ENCODE results near the gene ADAM12. TPM values are rescaled to one million over a fixed set of nuclear protein-coding genes. Genes with fewer than 3 reads are reported as not detected.

ADAM12 gene
- total RNA-seq, 1 donor from 2014 or later = 5.8 TPM

- DNase-seq (ENCODE audit: low spot score) (no peak), ATAC-seq (no peak)
- intact Hi-C loops (cut with DNase I) = no loop called here
Measured at GRCh38 chr10:126283307-126283706, 105.0 kb downstream of the ADAM12 start.

- no peak for DNase-seq (ENCODE audit: low spot score)
- ATAC-seq = no peak
- intact Hi-C loops (cut with DNase I) = no loop called here
Measured at GRCh38 chr10:126278851-126279250, 109.4 kb downstream of the ADAM12 start.

GRCh38 chr10:126277181-126277580, 111.1 kb downstream of the ADAM12 start:
- intact Hi-C loops (cut with DNase I) = no loop called here
- ATAC-seq = no peak

GRCh38 chr10:126272526-126272925, 115.8 kb downstream of the ADAM12 start:
- DNase-seq (ENCODE audit: low spot score) (no peak), ATAC-seq (no peak)
- intact Hi-C loops (cut with DNase I) = no loop called here

More at GRCh38 chr10:126277181-126277580, 111.1 kb downstream of the ADAM12 start:
- no peak for DNase-seq (ENCODE audit: low spot score)

- DNase-seq (ENCODE audit: low spot score) (no peak), ATAC-seq (no peak)
- intact Hi-C loops (cut with DNase I) = no loop called here
Measured at GRCh38 chr10:126270111-126270510, 118.2 kb downstream of the ADAM12 start.

- DNase-seq (ENCODE audit: low spot score) = no peak
Measured at GRCh38 chr10:126268013-126268920, 120.0 kb downstream of the ADAM12 start.

GRCh38 chr10:126264102-126265018, 123.9 kb downstream of the ADAM12 start:
- no peak for DNase-seq (ENCODE audit: low spot score)
- ATAC-seq = peak; percentile 91
- intact Hi-C loops (cut with DNase I) = no loop called here

More at GRCh38 chr10:126268013-126268920, 120.0 kb downstream of the ADAM12 start:
- intact Hi-C loops (cut with DNase I) = no loop called here
- no peak for ATAC-seq

GRCh38 chr10:126263006-126263676, 125.1 kb downstream of the ADAM12 start:
- DNase-seq (ENCODE audit: low spot score) (no peak), ATAC-seq (peak; percentile 2)
- intact Hi-C loops (cut with DNase I) = no loop called here

- no peak for DNase-seq (ENCODE audit: low spot score)
- intact Hi-C loops (cut with DNase I) = no loop called here
Measured at GRCh38 chr10:126262233-126262838, 125.9 kb downstream of the ADAM12 start.

GRCh38 chr10:126259760-126260479, 128.4 kb downstream of the ADAM12 start:
- DNase-seq (ENCODE audit: low spot score) (no peak), ATAC-seq (no peak)
- intact Hi-C loops (cut with DNase I) = no loop called here

More at GRCh38 chr10:126262233-126262838, 125.9 kb downstream of the ADAM12 start:
- peak; percentile 74 for ATAC-seq

- no peak for ATAC-seq
- DNase-seq (ENCODE audit: low spot score) = no peak
- intact Hi-C loops (cut with DNase I) = no loop called here
Measured at GRCh38 chr10:126256864-126257263, 131.4 kb downstream of the ADAM12 start.

- DNase-seq (ENCODE audit: low spot score) = no peak
- ATAC-seq = no peak
- intact Hi-C loops (cut with DNase I) = no loop called here
Measured at GRCh38 chr10:126255313-126255712, 133.0 kb downstream of the ADAM12 start.

- DNase-seq (ENCODE audit: low spot score) = no peak
- ATAC-seq = peak; percentile 31
- intact Hi-C loops (cut with DNase I) = no loop called here
Measured at GRCh38 chr10:126253611-126253998, 134.7 kb downstream of the ADAM12 start.

GRCh38 chr10:126252884-126253610, 135.2 kb downstream of the ADAM12 start:
- intact Hi-C loops (cut with DNase I) = no loop called here
- ATAC-seq (peak; percentile 76), DNase-seq (ENCODE audit: low spot score) (no peak)

GRCh38 chr10:126251778-126252407, 136.4 kb downstream of the ADAM12 start:
- no peak for DNase-seq (ENCODE audit: low spot score)
- intact Hi-C loops (cut with DNase I) = no loop called here
- ATAC-seq = no peak

- DNase-seq (ENCODE audit: low spot score) (no peak), ATAC-seq (peak; percentile 64)
- intact Hi-C loops (cut with DNase I) = no loop called here
Measured at GRCh38 chr10:126250527-126251310, 137.6 kb downstream of the ADAM12 start.

Measured in sciatic nerve (tissue), 2 donors.